ENCODE data around the gene PIK3CD.

PIK3CD gene

GRCh38 chr1:9651565-9652378 lies at the start of gene PIK3CD:
PIK3CD (plus strand) TSS chr1:9651731; CDS start chr1:9710456, 58,725 bp downstream.
- DNase-seq: peak; percentile 66

GRCh38 chr1:9601942-9602793 lies 49.4 kb upstream of the PIK3CD start:
- no peak for DNase-seq

- no peak for DNase-seq
These were observed 48.8 kb upstream of the PIK3CD start for GRCh38 chr1:9602794-9603167.

- DNase-seq: no peak
These were observed 48.2 kb upstream of the PIK3CD start for GRCh38 chr1:9603307-9603706.

- DNase-seq: no peak
These were observed 47.5 kb upstream of the PIK3CD start for GRCh38 chr1:9603766-9604753.

GRCh38 chr1:9604836-9605235 lies 46.7 kb upstream of the PIK3CD start:
- DNase-seq: no peak

GRCh38 chr1:9605946-9606455 lies 45.5 kb upstream of the PIK3CD start:
- DNase-seq: no peak

- no peak for DNase-seq
These were observed 45.1 kb upstream of the PIK3CD start for GRCh38 chr1:9606458-9606857.

GRCh38 chr1:9606948-9607347 lies 44.6 kb upstream of the PIK3CD start:
- no peak for DNase-seq

GRCh38 chr1:9607352-9607751 lies 44.2 kb upstream of the PIK3CD start:
- DNase-seq: no peak

GRCh38 chr1:9609998-9610397 lies 41.5 kb upstream of the PIK3CD start:
- DNase-seq: no peak

- DNase-seq: no peak
These were observed 41.0 kb upstream of the PIK3CD start for GRCh38 chr1:9610548-9610947.

GRCh38 chr1:9611716-9612115 lies 39.8 kb upstream of the PIK3CD start:
- no peak for DNase-seq

GRCh38 chr1:9612162-9612845 lies 39.2 kb upstream of the PIK3CD start:
- no peak for DNase-seq

- no peak for DNase-seq
These were observed 38.5 kb upstream of the PIK3CD start for GRCh38 chr1:9612871-9613624.

GRCh38 chr1:9613625-9614299 lies 37.8 kb upstream of the PIK3CD start:
- DNase-seq: no peak

GRCh38 chr1:9615316-9616063 lies 36.0 kb upstream of the PIK3CD start:
- DNase-seq: peak; percentile 47

GRCh38 chr1:9618909-9619679 lies 32.4 kb upstream of the PIK3CD start:
- DNase-seq: no peak

GRCh38 chr1:9621032-9621431 lies 30.5 kb upstream of the PIK3CD start:
- DNase-seq: no peak
